H9 (cell line): ENCODE data around the gene WDR6. TPM values are rescaled to one million over a fixed set of nuclear protein-coding genes. Genes with fewer than 3 reads are reported as not detected.
A peak's percentile ranks its signal among the peaks of the same experiment; 100 is the strongest.

Experiments used
- DNase-seq: peaks from one replicate; pipeline ENCODE4 v3.0.0-alpha.2; 2017
- H2AFZ ChIP-seq: one replicate; pipeline ENCODE4 v1.6.1; 2013; ENCODE audit warnings: mild to moderate bottlenecking, low read length, control low read depth, moderate library complexity
- H2AK5ac ChIP-seq: 2 replicates; pipeline ENCODE4 v1.6.1; 2013; ENCODE audit warnings: low read length, control low read depth, mixed read lengths; ENCODE audit not compliant: insufficient read length
- H2BK120ac ChIP-seq: one replicate; pipeline ENCODE4 v1.6.1; 2013; ENCODE audit warnings: low read depth, mild to moderate bottlenecking, low read length, control low read depth, inconsistent platforms; ENCODE audit not compliant: poor library complexity, severe bottlenecking
- H2BK12ac ChIP-seq: 2 replicates; pipeline ENCODE4 v1.6.1; 2013; ENCODE audit warnings: low read length, control low read depth, mixed read lengths, low read depth; ENCODE audit not compliant: insufficient read length
- H2BK15ac ChIP-seq: 2 replicates; pipeline ENCODE4 v1.6.1; 2013; ENCODE audit warnings: low read depth, low read length, control low read depth
- H2BK20ac ChIP-seq: one replicate; pipeline ENCODE4 v1.6.1; 2013; ENCODE audit warnings: low read depth, mild to moderate bottlenecking, low read length, control low read depth, inconsistent platforms; ENCODE audit not compliant: poor library complexity, severe bottlenecking
- H2BK5ac ChIP-seq: 2 replicates; pipeline ENCODE4 v1.6.1; 2013; ENCODE audit warnings: low read length, control low read depth, mixed read lengths; ENCODE audit not compliant: insufficient read length
- H3K14ac ChIP-seq: 2 replicates; pipeline ENCODE4 v1.6.1; 2013; ENCODE audit warnings: low read length, control low read depth; ENCODE audit not compliant: insufficient read depth
- H3K18ac ChIP-seq: 2 replicates; pipeline ENCODE4 v1.6.1; 2013; ENCODE audit warnings: low read depth, mild to moderate bottlenecking, mixed read lengths, low read length, control low read depth; ENCODE audit not compliant: insufficient read length
- H3K23ac ChIP-seq: 2 replicates; pipeline ENCODE4 v1.6.1; 2013; ENCODE audit warnings: low read length, control low read depth, mixed read lengths, low read depth; ENCODE audit not compliant: insufficient read length
- H3K23me2 ChIP-seq: 2 replicates; pipeline ENCODE4 v1.6.1; 2013; ENCODE audit warnings: low read depth, mild to moderate bottlenecking, mixed read lengths, low read length, control low read depth; ENCODE audit not compliant: insufficient read length, poor library complexity, severe bottlenecking
- H3K27ac ChIP-seq: 2 replicates; pipeline ENCODE4 v1.5.1; 2013; ENCODE audit warnings: low read length, control low read depth, mixed read lengths, low read depth; ENCODE audit not compliant: insufficient read length
- H3K27me3 ChIP-seq: 2 replicates; pipeline ENCODE4 v1.6.1; 2013; ENCODE audit warnings: low read length, control low read depth, inconsistent platforms; ENCODE audit not compliant: insufficient read depth
- H3K4ac ChIP-seq: 2 replicates; pipeline ENCODE4 v1.6.1; 2013; ENCODE audit warnings: low read depth, mild to moderate bottlenecking, control low read depth, inconsistent platforms, low read length, moderate library complexity
- H3K4me1 ChIP-seq: 2 replicates; pipeline ENCODE4 v1.6.1; 2013; ENCODE audit warnings: low read length, control low read depth, inconsistent platforms; ENCODE audit not compliant: insufficient read depth
- H3K4me2 ChIP-seq: 2 replicates; pipeline ENCODE4 v1.6.1; 2013; ENCODE audit warnings: low read length, control low read depth, mixed read lengths; ENCODE audit not compliant: insufficient read length, insufficient read depth
- H3K56ac ChIP-seq: 2 replicates; pipeline ENCODE4 v1.6.1; 2013; ENCODE audit warnings: low read depth, mild to moderate bottlenecking, mixed read lengths, low read length, control low read depth; ENCODE audit not compliant: insufficient read length
- H3K79me1 ChIP-seq: 2 replicates; pipeline ENCODE4 v1.6.1; 2013; ENCODE audit warnings: low read depth, mild to moderate bottlenecking, moderate library complexity, low read length, control low read depth, inconsistent platforms; ENCODE audit not compliant: insufficient read depth, poor library complexity, severe bottlenecking
- H3K79me2 ChIP-seq: 2 replicates; pipeline ENCODE4 v1.6.1; 2013; ENCODE audit warnings: low read length, control low read depth, inconsistent platforms; ENCODE audit not compliant: insufficient read depth
- H3K9ac ChIP-seq: 2 replicates; pipeline ENCODE4 v1.6.1; 2013; ENCODE audit warnings: low read length, control low read depth, mixed read lengths; ENCODE audit not compliant: insufficient read length; ENCODE audit errors: extremely low read depth
- H3K9me3 ChIP-seq: one replicate; pipeline ENCODE4 v1.6.1; 2013; ENCODE audit warnings: low read depth, low read length, inconsistent platforms; ENCODE audit not compliant: control insufficient read depth
- H3T11ph ChIP-seq: one replicate; pipeline ENCODE4 v1.6.1; 2013; ENCODE audit warnings: mild to moderate bottlenecking, low read length, control low read depth, inconsistent platforms
- H4K20me1 ChIP-seq: one replicate; pipeline ENCODE4 v1.6.1; 2013; ENCODE audit not compliant: control insufficient read depth, insufficient read length, insufficient read depth
- H4K5ac ChIP-seq: 2 replicates; pipeline ENCODE4 v1.6.1; 2013; ENCODE audit warnings: low read depth, mild to moderate bottlenecking, mixed read lengths, low read length, control low read depth; ENCODE audit not compliant: insufficient read length
- H4K8ac ChIP-seq: replicated peaks from 2 replicates; pipeline ENCODE4 v1.6.1; 2013; ENCODE audit warnings: low read length, control low read depth, mixed read lengths, low read depth; ENCODE audit not compliant: insufficient read length
- H4K91ac ChIP-seq: 2 replicates; pipeline ENCODE4 v1.6.1; 2013; ENCODE audit warnings: low read depth, mild to moderate bottlenecking, moderate library complexity, mixed read lengths, low read length, control low read depth; ENCODE audit not compliant: insufficient read length
- H3K27ac Mint-ChIP-seq, 3 experiments: 2 replicates in 2 of 3; 3 replicates in 1 of 3; pipeline ENCODE4 v1.8.0; 2020 to 2021; ENCODE audit warnings: mixed read lengths in 3 of 3, mild to moderate bottlenecking in 1 of 3, moderate library complexity in 1 of 3
- H3K27me3 Mint-ChIP-seq: 2 replicates; pipeline ENCODE4 v1.8.0; 2021; ENCODE audit warnings: low read depth, mild to moderate bottlenecking, moderate library complexity, mixed read lengths
- H3K36me3 Mint-ChIP-seq, 3 experiments: 2 replicates in 2 of 3; 3 replicates in 1 of 3; pipeline ENCODE4 v1.8.0; 2020 to 2021; ENCODE audit warnings: low read depth in 3 of 3, mixed read lengths in 3 of 3; ENCODE audit not compliant: insufficient read depth in 1 of 3
- H3K4me1 Mint-ChIP-seq, 2 experiments: 2 replicates each; pipeline ENCODE4 v1.8.0; 2020; ENCODE audit warnings: mixed read lengths in 2 of 2
- H3K4me3 Mint-ChIP-seq, 2 experiments: 2 replicates in 1 of 2; 3 replicates in 1 of 2; pipeline ENCODE4 v1.8.0; 2020 to 2021; ENCODE audit warnings: mild to moderate bottlenecking in 2 of 2, mixed read lengths in 2 of 2, moderate library complexity in 1 of 2
- H3K9me3 Mint-ChIP-seq, 2 experiments: 2 replicates in 1 of 2; 3 replicates in 1 of 2; pipeline ENCODE4 v1.8.0; 2020; ENCODE audit warnings: mild to moderate bottlenecking in 2 of 2, mixed read lengths in 2 of 2, moderate library complexity in 1 of 2
- CTCF ChIP-seq: fragments of 200-600 bp; sonication (generic); conservative IDR thresholded peaks from 3 replicates; pipeline ENCODE4 v1.8.0; 2021; ENCODE audit warnings: antibody characterized with exemption, mild to moderate bottlenecking
- WGBS: extraction: QIAGEN DNeasy Blood & Tissue Kit; methylation state at CpG from one replicate; pipeline ENCODE4 v1.1.7; 2013; ENCODE audit warnings: missing lambda C conversion rate, low lambda C conversion rate, mixed read lengths; ENCODE audit not compliant: insufficient read length; ENCODE audit errors: extremely low coverage; 5-methylcytosine and 5-hydroxymethylcytosine counted together
- total RNA-seq: library from RNA; stranded (reverse); gene quantifications from 2 replicates; pipeline ENCODE4 v1.2.1, GENCODE V29; 2021

The WDR6 gene
- total RNA-seq, 1 experiment from 2014 or later: 298 TPM

GRCh38 chr3:49013113-49013737, 6.0 kb downstream of the WDR6 start:
- Histone ChIP-seq H2BK20ac (no peak overlapping the region), H3K79me1 (no peaks in the 10 kb centered on the region), H4K8ac (no peak overlapping the region), H4K5ac (no peak overlapping the region), H3K23ac (no peak overlapping the region), H3K23me2 (peaks cover 8% of the 10 kb centered on the region), H3T11ph (no peak overlapping the region), H3K27ac (no peak overlapping the region), H3K9ac (no peak overlapping the region), H2BK5ac (no peak overlapping the region), H2AFZ (no peak overlapping the region), H3K4ac (no peak overlapping the region), H2AK5ac (no peak overlapping the region), H2BK120ac (no peak overlapping the region), H3K27me3 (no peaks in the 10 kb centered on the region), H3K9me3 (no peaks in the 10 kb centered on the region), H3K14ac (no peak overlapping the region), H2BK15ac (no peak overlapping the region), H4K20me1 (no peaks in the 10 kb centered on the region), H4K91ac (no peak overlapping the region), H3K18ac (no peak overlapping the region), H3K56ac (no peak overlapping the region), H3K4me2 (no peak overlapping the region), H2BK12ac (no peak overlapping the region), H3K4me1 (no peaks in the 10 kb centered on the region; the same call in 1 of the 2 replicates), H3K79me2 (peaks cover 7% of the 10 kb centered on the region; the same call in 1 of the 2 replicates)
- H3K9me3 Mint-ChIP-seq: no peaks in the 10 kb centered on the region
- no peak for DNase-seq
- H3K4me1 Mint-ChIP-seq: peaks cover 13 to 14% of the 10 kb centered on the region in 2 experiments
- no CpG with 5 or more reads among the region's 19 CpGs for WGBS
- H3K36me3 Mint-ChIP-seq: peaks cover 25 to 70% (median 62%) of the 10 kb centered on the region in 3 experiments
- no peak overlapping the region for H3K27ac Mint-ChIP-seq
- no peaks in the 10 kb centered on the region for H3K27me3 Mint-ChIP-seq
- H3K4me3 Mint-ChIP-seq: peak overlapping the region in 1 of 2 experiments; percentile 34; a peak in 2 of 5 replicates
- no peak for TF ChIP-seq CTCF
